Measurements from ENCODE around the gene MYOZ2.

MYOZ2 gene

DNA sequence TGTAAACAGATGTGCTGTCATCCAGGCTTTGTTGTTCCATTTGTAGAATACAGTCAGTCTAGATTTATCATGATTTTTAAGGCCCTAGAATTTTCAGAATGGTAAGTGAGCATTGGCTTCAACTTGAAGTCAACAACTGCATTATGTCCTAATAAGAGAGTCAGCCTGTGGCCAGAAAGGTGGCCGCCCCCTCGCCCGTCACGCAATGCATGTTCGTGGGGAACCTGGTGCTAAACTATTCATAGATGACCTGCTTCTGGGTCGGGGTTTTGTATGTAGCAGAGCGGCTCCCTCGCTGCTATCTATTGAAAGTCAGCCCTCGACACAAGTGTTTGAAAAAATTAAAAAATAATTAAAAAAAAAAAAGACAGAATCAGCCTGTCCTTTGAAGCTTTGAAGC lies 101.6 kb downstream of the MYOZ2 start:
- H3K36me3 ChIP-seq (ENCODE audit: insufficient read depth) = no peaks in the 10 kb centered on the region
- no peaks in the 10 kb centered on the region for H3K79me2 ChIP-seq (ENCODE audit: insufficient read depth, low read depth)
- no peak overlapping the region for H3K9ac ChIP-seq
- no peak overlapping the region for H3K27ac ChIP-seq
- no peak overlapping the region for H3K4me3 ChIP-seq (IDR thresholded peaks at IDR 0.05; ENCODE audit: insufficient read depth, low read depth, low read length)
- no peaks in the 10 kb centered on the region for H4K20me1 ChIP-seq (ENCODE audit: insufficient read depth)
- H3K27me3 ChIP-seq (ENCODE audit: insufficient read depth, low read depth) = no peaks in the 10 kb centered on the region
- H3K4me1 ChIP-seq (ENCODE audit: low read depth, poor library complexity, severe bottlenecking) = peaks cover 19% of the 10 kb centered on the region
- H3K4me2 ChIP-seq = no peak overlapping the region; the same call in 1 of the 2 replicates
- TF ChIP-seq, protein P1, sequence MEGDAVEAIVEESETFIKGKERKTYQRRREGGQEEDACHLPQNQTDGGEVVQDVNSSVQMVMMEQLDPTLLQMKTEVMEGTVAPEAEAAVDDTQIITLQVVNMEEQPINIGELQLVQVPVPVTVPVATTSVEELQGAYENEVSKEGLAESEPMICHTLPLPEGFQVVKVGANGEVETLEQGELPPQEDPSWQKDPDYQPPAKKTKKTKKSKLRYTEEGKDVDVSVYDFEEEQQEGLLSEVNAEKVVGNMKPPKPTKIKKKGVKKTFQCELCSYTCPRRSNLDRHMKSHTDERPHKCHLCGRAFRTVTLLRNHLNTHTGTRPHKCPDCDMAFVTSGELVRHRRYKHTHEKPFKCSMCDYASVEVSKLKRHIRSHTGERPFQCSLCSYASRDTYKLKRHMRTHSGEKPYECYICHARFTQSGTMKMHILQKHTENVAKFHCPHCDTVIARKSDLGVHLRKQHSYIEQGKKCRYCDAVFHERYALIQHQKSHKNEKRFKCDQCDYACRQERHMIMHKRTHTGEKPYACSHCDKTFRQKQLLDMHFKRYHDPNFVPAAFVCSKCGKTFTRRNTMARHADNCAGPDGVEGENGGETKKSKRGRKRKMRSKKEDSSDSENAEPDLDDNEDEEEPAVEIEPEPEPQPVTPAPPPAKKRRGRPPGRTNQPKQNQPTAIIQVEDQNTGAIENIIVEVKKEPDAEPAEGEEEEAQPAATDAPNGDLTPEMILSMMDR (conservative IDR thresholded peaks at IDR 0.05; ENCODE audit: low read depth, low read length) = no peak
- H2AFZ ChIP-seq (ENCODE audit: low read depth) = no peak overlapping the region
